ENCODE measurements around the gene ROBO1.

DNA sequence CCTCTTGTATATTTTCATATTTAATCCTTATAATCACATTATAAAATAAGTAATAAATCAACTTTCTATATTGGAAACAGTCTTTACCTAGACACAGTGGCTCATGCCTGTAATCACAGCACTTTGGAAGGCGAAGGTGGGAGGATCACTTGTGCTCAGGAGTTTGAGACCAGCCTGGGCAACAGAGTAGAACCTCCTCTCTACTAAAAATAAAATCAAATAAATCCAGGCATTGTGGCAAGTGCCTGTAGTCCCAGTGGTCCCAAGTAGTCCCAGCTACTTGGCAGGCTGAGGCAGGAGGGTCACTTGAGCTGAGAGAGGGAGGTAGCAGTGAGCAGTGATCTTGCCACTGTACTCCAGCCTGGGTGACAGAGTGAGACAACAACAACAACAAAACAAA is 975.1 kb downstream of the ROBO1 start:
- TF ChIP-seq CTCF (IDR thresholded peaks at IDR 0.05; ENCODE audit: insufficient read depth, low read depth, low read length), result no peak
- TF ChIP-seq EZH2 (IDR thresholded peaks at IDR 0.05; ENCODE audit: insufficient read depth, low read length), result no peak
